Colonic mucosa (tissue), 4 donors: ENCODE results near the gene OIP5. TPM values are rescaled to one million over a fixed set of nuclear protein-coding genes. Genes with fewer than 3 reads are reported as not detected.
"Not testable (repeated sequence)": the region's sequence is repeated elsewhere in the genome, so short reads cannot be mapped to it uniquely, and the experiment has no call there.

Source experiments
- DNase-seq: peaks from one replicate; pipeline ENCODE4 v3.0.0-alpha.2; 2020
- H3K27ac ChIP-seq: fragments of 200-600 bp; one replicate; pipeline ENCODE4 v1.8.0; 2021
- H3K27me3 ChIP-seq: fragments of 200-600 bp; one replicate; pipeline ENCODE4 v1.8.0; 2021
- H3K36me3 ChIP-seq: fragments of 200-600 bp; one replicate; pipeline ENCODE4 v1.8.0; 2021
- H3K4me1 ChIP-seq: fragments of 200-600 bp; one replicate; pipeline ENCODE4 v1.8.0; 2021; ENCODE audit warnings: mild to moderate bottlenecking
- H3K4me3 ChIP-seq: fragments of 200-600 bp; one replicate; pipeline ENCODE4 v1.8.0; 2021
- H3K9ac ChIP-seq, 2 donors: one replicate each; pipeline ENCODE4 v1.7.0; 2013; ENCODE audit warnings: control low read depth in 2 of 2, low read depth in 2 of 2, low read length in 2 of 2
- H3K9me3 ChIP-seq: fragments of 200-600 bp; one replicate; pipeline ENCODE4 v1.8.0; 2021
- intact Hi-C: fragments of 100-400 bp; cut with DNase I; formaldehyde crosslinking; loops from one replicate; pipeline ENCODE4 v1.14.1; 2022
- total RNA-seq, 2 donors: library from RNA; stranded (reverse); fragmentation: NEBNext Ultra II Directional in 1 of 2; extraction: Animal tissue kit (Norgen Biotek cat#: 25700) in 1 of 2; gene quantifications; one replicate each; pipeline ENCODE4 v1.2.1, GENCODE V29; 2021
- TF ChIP-seq, protein P1 (sequence below): fragments of 200-600 bp; IDR thresholded peaks from one replicate; pipeline ENCODE4 v1.8.0; 2022; ENCODE audit warnings: antibody characterized with exemption, mild to moderate bottlenecking
- donor health status: healthy.
- donor health status: DM: no; HTN: no; CAD: no.
- donor health status: DM: no; HTN: no; CAD: no.

Gene OIP5
- total RNA-seq, 2 donors from 2014 or later, result 5.7 to 23.0 TPM

DNA sequence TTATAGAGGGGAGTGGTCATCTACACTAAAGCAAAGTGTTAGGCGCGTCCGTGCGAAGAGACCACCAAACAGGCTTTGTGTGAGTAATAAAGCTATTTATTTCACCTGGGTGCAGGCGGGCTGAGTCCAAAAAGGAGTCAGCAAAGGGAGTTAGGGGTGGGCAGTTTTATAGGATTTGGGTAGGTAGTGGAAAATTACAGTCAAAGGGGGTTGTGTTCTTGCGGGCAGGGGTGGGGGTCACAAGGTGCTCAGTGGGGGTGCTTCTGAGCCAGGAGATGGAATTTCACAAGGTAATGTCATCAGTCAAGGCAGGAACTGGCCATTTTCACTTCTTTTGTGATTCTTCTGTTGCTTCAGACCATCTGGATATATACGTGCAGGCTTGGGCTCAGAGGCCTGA lies 47.1 kb downstream of the OIP5 start:
- H3K27ac ChIP-seq, result no peak overlapping the region
- intact Hi-C loops, result no loop called here
- H3K9me3 ChIP-seq, result no peaks in the 10 kb centered on the region
- peak overlapping the region in 1 of 2 donors; percentile 96 for H3K9ac ChIP-seq
- H3K4me3 ChIP-seq, result peak overlapping the region; percentile 72
- TF ChIP-seq, protein P1, sequence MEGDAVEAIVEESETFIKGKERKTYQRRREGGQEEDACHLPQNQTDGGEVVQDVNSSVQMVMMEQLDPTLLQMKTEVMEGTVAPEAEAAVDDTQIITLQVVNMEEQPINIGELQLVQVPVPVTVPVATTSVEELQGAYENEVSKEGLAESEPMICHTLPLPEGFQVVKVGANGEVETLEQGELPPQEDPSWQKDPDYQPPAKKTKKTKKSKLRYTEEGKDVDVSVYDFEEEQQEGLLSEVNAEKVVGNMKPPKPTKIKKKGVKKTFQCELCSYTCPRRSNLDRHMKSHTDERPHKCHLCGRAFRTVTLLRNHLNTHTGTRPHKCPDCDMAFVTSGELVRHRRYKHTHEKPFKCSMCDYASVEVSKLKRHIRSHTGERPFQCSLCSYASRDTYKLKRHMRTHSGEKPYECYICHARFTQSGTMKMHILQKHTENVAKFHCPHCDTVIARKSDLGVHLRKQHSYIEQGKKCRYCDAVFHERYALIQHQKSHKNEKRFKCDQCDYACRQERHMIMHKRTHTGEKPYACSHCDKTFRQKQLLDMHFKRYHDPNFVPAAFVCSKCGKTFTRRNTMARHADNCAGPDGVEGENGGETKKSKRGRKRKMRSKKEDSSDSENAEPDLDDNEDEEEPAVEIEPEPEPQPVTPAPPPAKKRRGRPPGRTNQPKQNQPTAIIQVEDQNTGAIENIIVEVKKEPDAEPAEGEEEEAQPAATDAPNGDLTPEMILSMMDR, result no peak
- DNase-seq, result no peak
- no peaks in the 10 kb centered on the region for H3K4me1 ChIP-seq
- H3K36me3 ChIP-seq, result peaks cover 7% of the 10 kb centered on the region
- H3K27me3 ChIP-seq, result no peaks in the 10 kb centered on the region

DNA sequence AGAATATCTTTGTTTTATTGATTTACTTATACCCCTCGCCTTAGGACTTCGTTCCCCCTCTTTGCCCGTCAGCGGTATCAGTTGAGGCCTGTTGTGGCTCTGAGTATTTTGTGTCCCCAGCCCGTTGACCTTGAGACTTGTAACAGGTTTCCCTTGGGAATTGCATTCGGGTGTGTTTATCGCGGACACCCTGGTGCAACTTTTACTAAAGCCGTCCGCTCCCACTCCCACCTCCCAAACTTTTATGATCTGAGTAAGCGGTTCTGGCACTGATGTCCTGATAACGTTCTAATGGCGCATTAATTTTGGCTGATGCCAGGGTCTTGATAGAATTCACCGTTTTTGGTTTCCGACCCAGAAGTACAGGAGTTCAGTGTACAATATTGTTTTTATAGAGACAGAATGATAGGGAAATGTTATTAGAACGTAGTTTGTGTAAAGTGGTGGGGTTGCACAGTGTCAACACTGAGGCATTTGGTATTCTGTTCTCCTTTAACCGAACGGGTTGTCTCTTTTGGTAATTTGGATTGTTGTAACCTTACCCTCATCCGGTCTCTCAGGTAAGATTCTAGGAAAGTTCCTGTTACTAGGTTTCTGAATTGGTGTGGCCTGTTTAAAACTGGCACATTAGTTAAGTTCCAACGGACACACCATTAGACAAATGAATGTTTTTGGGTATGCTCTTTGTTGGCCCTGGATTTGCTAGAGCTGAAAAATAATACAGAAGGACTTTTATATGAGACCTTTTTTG lies 47.8 kb downstream of the OIP5 start:
- H3K36me3 ChIP-seq, result peaks cover 7% of the 10 kb centered on the region
- intact Hi-C loops, result no loop called here
- DNase-seq, result peak; percentile 51
- no peaks in the 10 kb centered on the region for H3K9me3 ChIP-seq
- peak overlapping the region; percentile 72 for H3K4me3 ChIP-seq
- H3K27ac ChIP-seq, result peak overlapping the region; percentile 84
- TF ChIP-seq, protein P1, result no peak
- H3K27me3 ChIP-seq, result no peaks in the 10 kb centered on the region
- H3K9ac ChIP-seq, result peak overlapping the region; percentile 96
- no peaks in the 10 kb centered on the region for H3K4me1 ChIP-seq

DNA sequence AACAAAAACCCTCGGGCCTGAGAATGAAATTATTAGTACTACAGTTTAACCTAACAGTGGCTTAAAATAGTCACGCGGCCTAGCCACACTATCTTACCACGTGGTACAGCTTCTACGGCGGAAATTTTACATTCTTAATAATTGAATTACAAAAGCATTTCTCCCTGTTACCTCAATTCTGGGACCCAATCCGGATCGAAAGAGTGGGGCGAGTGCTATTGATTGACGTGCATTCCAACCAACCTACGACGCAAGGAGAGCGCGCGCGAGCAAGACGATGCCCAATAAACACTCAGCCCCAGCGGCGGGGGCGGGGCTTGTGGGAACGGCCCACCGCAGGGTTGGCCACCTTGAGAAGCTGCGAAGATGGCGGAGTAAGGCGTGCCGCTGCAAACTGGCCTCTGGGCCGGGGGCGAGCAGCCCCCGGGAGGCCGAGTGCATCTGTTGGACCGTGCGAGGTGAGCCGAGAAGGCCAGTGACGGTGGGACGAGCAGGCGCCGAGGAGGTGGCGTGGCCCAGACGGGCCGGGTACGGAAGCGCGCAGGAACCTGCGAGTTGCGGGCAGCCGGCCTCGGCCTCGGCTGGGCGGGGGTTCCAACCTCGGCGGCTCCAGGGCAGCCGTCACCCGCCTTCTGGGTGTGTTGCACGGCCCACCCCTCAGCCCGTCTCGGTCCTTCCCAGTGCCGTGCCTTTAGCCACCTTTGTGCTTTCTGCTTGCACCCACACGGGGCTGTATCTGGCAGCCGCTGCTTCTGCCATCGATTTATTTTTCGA lies 48.6 kb downstream of the OIP5 start:
- TF ChIP-seq, protein P1, result no peak
- Histone ChIP-seq H3K27ac (peak overlapping the region; percentile 84), H3K9ac (peak overlapping the region; percentile 96), H3K9me3 (no peaks in the 10 kb centered on the region), H3K4me1 (no peaks in the 10 kb centered on the region), H3K27me3 (no peaks in the 10 kb centered on the region), H3K36me3 (peaks cover 7% of the 10 kb centered on the region), H3K4me3 (peak overlapping the region; percentile 72)
- intact Hi-C loops, result no loop called here
- peak; percentile 100 for DNase-seq

DNA sequence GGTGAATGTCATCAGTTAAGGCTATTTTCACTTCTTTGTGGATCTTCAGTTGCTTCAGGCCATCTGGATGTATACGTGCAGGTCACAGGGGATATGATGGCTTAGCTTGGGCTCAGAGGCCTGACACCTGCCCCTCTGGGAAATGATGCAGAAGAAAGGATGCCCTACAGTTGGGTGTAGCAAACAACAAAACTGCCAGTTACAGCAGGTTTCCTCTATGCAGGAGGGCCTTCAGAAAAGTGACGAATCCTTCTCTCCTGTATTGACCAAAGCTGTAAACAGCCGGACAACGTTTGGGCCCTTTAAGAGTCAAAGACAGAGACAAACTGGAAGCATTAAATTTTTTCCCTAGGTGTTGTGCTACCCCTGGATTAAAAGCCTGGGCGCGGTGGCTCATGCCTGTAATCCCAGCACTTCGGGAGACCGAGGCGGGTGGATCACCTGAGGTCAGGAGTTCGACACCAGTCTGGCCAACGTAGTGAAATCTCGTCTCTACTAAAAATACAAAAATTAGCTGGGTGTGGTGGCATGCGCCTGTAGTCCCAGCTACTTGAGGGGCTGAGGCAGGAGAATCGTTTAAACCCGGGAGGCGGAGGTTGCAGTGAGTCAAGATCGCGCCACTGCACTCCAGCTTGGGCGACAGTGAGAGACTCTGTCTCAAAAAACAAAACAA lies 49.3 kb downstream of the OIP5 start:
- peak overlapping the region; percentile 52 to 96 for H3K9ac ChIP-seq
- peak overlapping the region; percentile 84 for H3K27ac ChIP-seq
- H3K36me3 ChIP-seq, H3K4me1 ChIP-seq, intact Hi-C loops, H3K9me3 ChIP-seq, H3K27me3 ChIP-seq: not testable (repeated sequence)
- H3K4me3 ChIP-seq, result peak overlapping the region; percentile 72
- peak; percentile 32 for DNase-seq

DNA sequence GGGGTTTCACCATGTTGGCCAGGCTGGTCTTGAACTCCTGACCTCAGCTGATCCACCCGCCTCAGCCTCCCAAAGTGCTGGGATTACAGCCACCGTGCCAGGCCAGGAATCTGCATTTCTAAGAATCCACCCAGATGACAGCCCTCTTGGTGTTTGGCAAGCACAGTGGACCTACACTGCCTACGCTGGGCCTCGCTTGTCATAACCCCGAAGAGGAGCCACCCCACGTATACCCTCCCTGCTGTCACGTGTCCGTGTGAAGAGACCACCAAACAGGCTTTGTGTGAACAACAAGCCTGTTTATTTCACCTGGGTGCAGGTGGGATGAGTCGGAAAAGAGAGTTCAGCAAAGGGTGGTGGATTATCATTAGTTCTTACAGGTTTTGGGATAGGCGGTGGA lies 50.0 kb downstream of the OIP5 start:
- H3K4me3 ChIP-seq, H3K4me1 ChIP-seq, H3K27ac ChIP-seq, H3K9me3 ChIP-seq, DNase-seq, intact Hi-C loops, H3K36me3 ChIP-seq, H3K9ac ChIP-seq, H3K27me3 ChIP-seq: not testable (repeated sequence)

DNA sequence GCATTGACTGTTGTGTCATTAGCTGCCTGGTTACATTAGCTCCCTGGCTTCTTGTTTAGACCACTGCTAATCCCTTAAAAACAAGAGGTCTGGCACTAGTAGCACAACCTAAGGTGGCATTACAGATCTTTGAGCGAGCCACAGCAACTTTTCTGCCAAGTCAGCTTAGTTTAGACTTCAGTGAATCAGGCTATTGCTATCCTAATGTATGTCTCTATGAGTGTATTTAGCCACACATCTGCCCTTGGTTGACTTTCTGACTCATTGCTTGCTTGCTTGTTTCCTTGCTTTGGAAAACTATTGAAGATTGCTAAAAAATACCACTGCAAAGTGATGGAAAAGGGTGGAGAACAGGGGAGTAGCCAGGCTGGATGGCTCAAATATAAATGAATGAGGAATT lies 51.2 kb downstream of the OIP5 start:
- Histone ChIP-seq H3K36me3 (peaks cover 4% of the 10 kb centered on the region), H3K9ac (no peak overlapping the region), H3K27me3 (no peaks in the 10 kb centered on the region), H3K9me3 (no peaks in the 10 kb centered on the region), H3K27ac (no peak overlapping the region), H3K4me3 (no peak overlapping the region), H3K4me1 (no peaks in the 10 kb centered on the region)
- TF ChIP-seq, protein P1, result no peak
- intact Hi-C loops, result no loop called here
- no peak for DNase-seq
